Suprapubic skin (tissue), 4 donors: Measurements from ENCODE around the gene SLC4A8. TPM values are rescaled to one million over a fixed set of nuclear protein-coding genes. Genes with fewer than 3 reads are reported as not detected.
A peak's percentile ranks its signal among the peaks of the same experiment; 100 is the strongest.

Source experiments
- DNase-seq, 2 donors: peaks; one replicate each; pipeline ENCODE4 v3.0.0-alpha.2; 2019; ENCODE audit warnings: low spot score in 2 of 2
- H3K27ac ChIP-seq: fragments of 200-600 bp; sonication (generic); one replicate; pipeline ENCODE4 v1.5.1; 2019
- H3K27me3 ChIP-seq: fragments of 200-600 bp; sonication (generic); one replicate; pipeline ENCODE4 v1.5.1; 2019
- H3K36me3 ChIP-seq: fragments of 200-600 bp; sonication (generic); one replicate; pipeline ENCODE4 v1.5.1; 2019
- H3K4me1 ChIP-seq: fragments of 200-600 bp; sonication (generic); one replicate; pipeline ENCODE4 v1.5.1; 2019
- H3K4me3 ChIP-seq: fragments of 200-600 bp; sonication (generic); one replicate; pipeline ENCODE4 v1.5.1; 2019; ENCODE audit warnings: mild to moderate bottlenecking
- H3K9me3 ChIP-seq: fragments of 200-600 bp; sonication (generic); one replicate; pipeline ENCODE4 v1.5.1; 2019
- CTCF ChIP-seq, 2 donors: fragments of 200-600 bp in 1 of 2; fragments of 450-650 bp in 1 of 2; sonication (generic) in 1 of 2; IDR thresholded peaks; one replicate each; pipeline ENCODE4 v1.5.1; 2016 to 2019; ENCODE audit warnings: antibody characterized with exemption in 2 of 2, mild to moderate bottlenecking in 1 of 2, moderate library complexity in 1 of 2
- EP300 ChIP-seq: sonication (generic); formaldehyde crosslinking; IDR thresholded peaks from one replicate; pipeline ENCODE4 v1.6.1; 2017; ENCODE audit warnings: antibody characterized with exemption
- POLR2A ChIP-seq, 2 donors: fragments of 450-650 bp; IDR thresholded peaks; one replicate each; pipeline ENCODE4 v1.6.1; 2017; ENCODE audit warnings: antibody characterized with exemption in 2 of 2, mild to moderate bottlenecking in 2 of 2, moderate library complexity in 2 of 2
- POLR2AphosphoS5 ChIP-seq, 3 donors: sonication (generic); formaldehyde crosslinking; IDR thresholded peaks; one replicate each; pipeline ENCODE4 v1.6.1; 2017; ENCODE audit warnings: antibody characterized with exemption in 3 of 3
- WGBS: methylation state at CpG from one replicate; pipeline ENCODE4 v1.1.5; 2018; 5-methylcytosine and 5-hydroxymethylcytosine counted together
- total RNA-seq, 4 donors: library from RNA; depleted of rRNA; stranded (reverse); fragments of >200 nt; gene quantifications; one replicate each; pipeline ENCODE4 v1.1.0, GENCODE V29; 2016

SLC4A8 gene
- total RNA-seq, 4 donors from 2014 or later, result 1.1 to 2.2 TPM; not detected in 2

- no peak for TF ChIP-seq EP300
- TF ChIP-seq POLR2AphosphoS5 (IDR thresholded peaks at IDR 0.05), result no peak
These were observed 105.6 kb downstream of the SLC4A8 start for GRCh38 chr12:51530208-51530607.

DNA sequence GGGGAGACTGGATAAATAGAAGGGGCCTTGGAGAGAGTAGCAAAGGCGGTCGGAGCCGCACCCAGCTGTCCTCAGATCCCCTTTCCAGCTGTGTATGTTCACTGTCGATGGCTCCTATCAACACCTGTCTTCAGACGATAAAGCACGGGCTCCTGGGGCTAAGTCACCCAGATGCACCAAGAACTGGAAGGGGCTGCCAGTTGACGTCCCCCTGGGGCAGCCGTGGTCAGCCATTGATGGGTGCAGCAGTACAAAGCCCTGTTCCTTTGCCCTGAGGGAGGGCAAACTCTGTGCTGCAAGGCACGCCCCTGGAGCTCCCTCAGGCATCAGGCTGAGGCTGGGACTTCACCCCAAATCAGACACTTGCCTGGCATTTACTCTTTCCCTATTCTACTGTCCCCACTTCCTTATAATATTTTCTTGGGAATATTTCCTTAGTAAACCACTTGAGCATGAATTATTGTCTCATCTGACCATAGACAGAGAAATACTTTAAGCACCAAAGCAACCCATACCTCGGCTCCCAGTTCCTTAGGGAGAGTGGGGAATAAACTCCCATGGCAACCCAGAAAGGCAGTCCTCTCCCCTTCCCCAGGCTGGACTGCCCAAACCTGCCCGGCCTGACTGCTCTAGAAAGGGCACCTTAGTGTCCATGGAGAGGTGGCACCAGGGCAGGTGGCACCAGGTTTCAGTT lies 106.8 kb downstream of the SLC4A8 start:
- DNase-seq, result no peak

More at GRCh38 chr12:51530208-51530607, 105.6 kb downstream of the SLC4A8 start:
- Histone ChIP-seq H3K4me1 (no peaks in the 10 kb centered on the region), H3K27ac (no peak overlapping the region), H3K27me3 (peaks cover 20% of the 10 kb centered on the region), H3K9me3 (no peaks in the 10 kb centered on the region), H3K4me3 (no peak overlapping the region), H3K36me3 (no peaks in the 10 kb centered on the region)
- DNase-seq, result no peak
- WGBS, result 88% methylated on average over 4 of the region's 4 CpGs

DNA sequence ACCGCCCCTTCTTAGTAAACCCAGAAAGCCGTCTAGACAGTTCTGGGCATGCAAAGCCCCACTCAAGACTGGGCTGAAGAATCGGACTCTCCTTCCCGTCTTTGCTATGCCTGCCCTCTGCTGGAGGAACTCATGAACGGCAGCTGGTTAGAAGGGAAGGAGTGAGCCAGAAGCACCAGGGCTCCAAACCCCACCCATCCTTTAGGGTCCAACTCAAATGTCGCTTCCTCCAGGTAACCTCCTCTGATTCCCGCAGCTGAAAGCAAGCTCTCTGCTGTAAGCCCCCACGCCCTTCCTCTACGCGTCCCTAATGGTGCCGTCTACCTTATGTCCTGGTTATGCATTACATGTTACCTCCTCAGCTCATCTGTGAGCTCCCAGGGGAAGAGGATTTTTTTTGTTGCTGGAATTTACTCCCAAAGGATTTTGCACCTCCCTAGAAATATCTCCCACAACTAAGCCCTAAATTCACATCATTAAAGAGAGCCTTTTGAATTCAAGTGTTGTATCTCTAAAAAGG lies 107.4 kb downstream of the SLC4A8 start:
- H3K36me3 ChIP-seq, result no peaks in the 10 kb centered on the region
- peaks cover 32% of the 10 kb centered on the region for H3K27me3 ChIP-seq
- no peak overlapping the region for H3K27ac ChIP-seq
- peak in 1 of 2 donors; percentile 71 for DNase-seq
- TF ChIP-seq CTCF (IDR thresholded peaks at IDR 0.05) (peak; percentile 47 to 82), POLR2AphosphoS5 (IDR thresholded peaks at IDR 0.05) (no peak), POLR2A (IDR thresholded peaks at IDR 0.05) (no peak), EP300 (no peak)
- H3K9me3 ChIP-seq, result no peaks in the 10 kb centered on the region
- no peaks in the 10 kb centered on the region for H3K4me1 ChIP-seq
- 3% methylated on average over 11 of the region's 11 CpGs for WGBS
- H3K4me3 ChIP-seq, result no peak overlapping the region

More for the DNA sequence above, 106.8 kb downstream of the SLC4A8 start:
- Histone ChIP-seq H3K27ac (no peak overlapping the region), H3K4me1 (no peaks in the 10 kb centered on the region), H3K9me3 (no peaks in the 10 kb centered on the region), H3K36me3 (no peaks in the 10 kb centered on the region), H3K27me3 (peaks cover 28% of the 10 kb centered on the region), H3K4me3 (no peak overlapping the region)
- TF ChIP-seq EP300, result no peak
- TF ChIP-seq CTCF (IDR thresholded peaks at IDR 0.05), result no peak
- TF ChIP-seq POLR2AphosphoS5 (IDR thresholded peaks at IDR 0.05), result no peak
- TF ChIP-seq POLR2A (IDR thresholded peaks at IDR 0.05), result no peak
- WGBS, result 50% methylated on average over 11 of the region's 11 CpGs

GRCh38 chr12:51533799-51534198 lies 109.2 kb downstream of the SLC4A8 start:
- Histone ChIP-seq H3K36me3 (no peaks in the 10 kb centered on the region), H3K9me3 (no peaks in the 10 kb centered on the region), H3K4me3 (no peak overlapping the region), H3K27me3 (peaks cover 38% of the 10 kb centered on the region), H3K4me1 (no peaks in the 10 kb centered on the region), H3K27ac (no peak overlapping the region)
- TF ChIP-seq POLR2A (IDR thresholded peaks at IDR 0.05), result no peak
- TF ChIP-seq EP300, result no peak
- no peak for TF ChIP-seq CTCF (IDR thresholded peaks at IDR 0.05)
- no peak for TF ChIP-seq POLR2AphosphoS5 (IDR thresholded peaks at IDR 0.05)
- no peak for DNase-seq
- WGBS, result 14% methylated on average over 1 of the region's 1 CpG

GRCh38 chr12:51534216-51535074 lies 109.8 kb downstream of the SLC4A8 start:
- Histone ChIP-seq H3K4me3 (no peak overlapping the region), H3K9me3 (no peaks in the 10 kb centered on the region), H3K27me3 (peaks cover 38% of the 10 kb centered on the region), H3K4me1 (no peaks in the 10 kb centered on the region), H3K27ac (no peak overlapping the region), H3K36me3 (no peaks in the 10 kb centered on the region)
- WGBS, result 57% methylated on average over 17 of the region's 17 CpGs
- no peak for TF ChIP-seq EP300
- no peak for TF ChIP-seq POLR2AphosphoS5 (IDR thresholded peaks at IDR 0.05)
- no peak for TF ChIP-seq POLR2A (IDR thresholded peaks at IDR 0.05)
- TF ChIP-seq CTCF (IDR thresholded peaks at IDR 0.05), result no peak
- DNase-seq, result no peak
